GM12892 (cell line): ENCODE results near the gene PHF21B.
"Not testable (repeated sequence)": the region's sequence is repeated elsewhere in the genome, so short reads cannot be mapped to it uniquely, and the experiment has no call there.

Source experiments
- DNase-seq: peaks from one replicate; pipeline ENCODE4 v3.0.0; 2011; ENCODE audit not compliant: insufficient read length
- FAIRE-seq: peaks from 2 replicates; lab custom pipeline; 2011; peaks lifted over from hg19 to GRCh38; lab: Jason Lieb, UNC
- POLR2A ChIP-seq: IDR thresholded peaks from 2 replicates; pipeline ENCODE4 v1.6.1; 2011; ENCODE audit warnings: low read depth, low read length, control low read depth
- POLR2AphosphoS5 ChIP-seq: IDR thresholded peaks from 2 replicates; pipeline ENCODE4 v1.6.1; 2011; ENCODE audit warnings: low read depth, low read length, control low read depth
- TAF1 ChIP-seq: IDR thresholded peaks from 2 replicates; pipeline ENCODE4 v1.6.1; 2011; ENCODE audit warnings: low read depth, mild to moderate bottlenecking, control low read depth, low read length, borderline replicate concordance

Gene PHF21B

DNA sequence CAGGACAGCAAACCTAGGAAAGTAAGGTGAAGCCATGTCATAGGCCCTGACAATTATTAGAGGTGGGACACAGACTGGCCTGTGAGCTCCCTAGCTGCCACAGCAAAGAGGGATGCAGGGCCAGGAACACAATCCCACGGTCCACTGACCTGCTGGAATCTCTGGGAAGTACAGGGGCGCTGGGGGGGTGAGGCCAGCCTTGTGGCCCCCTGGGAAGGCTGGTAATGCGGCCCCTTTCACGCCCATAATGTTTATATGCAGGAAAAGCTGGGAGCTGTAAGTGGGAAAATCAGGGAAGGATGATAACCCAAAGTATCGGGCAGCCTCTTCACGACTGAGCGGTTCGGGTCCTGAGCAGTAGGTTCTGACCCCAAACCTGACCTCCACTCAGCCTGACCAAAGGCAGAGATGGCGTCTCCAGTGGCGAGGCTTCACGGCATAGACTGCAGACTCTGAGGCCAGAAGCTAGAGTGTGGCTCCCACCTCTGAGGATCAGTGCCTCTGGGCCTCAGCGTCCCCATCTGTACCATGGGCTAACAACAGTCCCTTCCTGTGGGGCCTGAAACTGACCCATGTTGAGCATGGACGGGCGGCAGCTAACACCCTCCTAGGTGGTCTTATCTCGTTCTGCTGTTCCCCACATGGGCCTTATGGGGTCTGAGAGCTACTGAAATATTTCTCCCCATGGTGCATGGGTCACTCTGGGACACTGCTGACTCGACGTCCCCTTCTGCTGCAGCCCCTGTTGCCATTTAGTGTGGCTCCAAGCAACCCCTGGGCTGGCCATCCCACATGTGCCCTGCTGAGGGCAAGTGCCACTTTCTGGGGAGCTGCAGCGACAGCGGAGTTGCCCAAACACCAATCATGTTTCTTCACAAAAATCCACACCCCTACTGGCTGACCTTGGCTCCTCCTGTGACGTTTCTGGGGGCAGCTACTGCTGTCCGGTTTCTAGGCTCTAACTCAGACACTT lies 101.8 kb downstream of the PHF21B start:
- FAIRE-seq (no peak), DNase-seq (no peak)
- TF ChIP-seq POLR2AphosphoS5 (no peak), POLR2A (no peak), TAF1 (no peak)

DNA sequence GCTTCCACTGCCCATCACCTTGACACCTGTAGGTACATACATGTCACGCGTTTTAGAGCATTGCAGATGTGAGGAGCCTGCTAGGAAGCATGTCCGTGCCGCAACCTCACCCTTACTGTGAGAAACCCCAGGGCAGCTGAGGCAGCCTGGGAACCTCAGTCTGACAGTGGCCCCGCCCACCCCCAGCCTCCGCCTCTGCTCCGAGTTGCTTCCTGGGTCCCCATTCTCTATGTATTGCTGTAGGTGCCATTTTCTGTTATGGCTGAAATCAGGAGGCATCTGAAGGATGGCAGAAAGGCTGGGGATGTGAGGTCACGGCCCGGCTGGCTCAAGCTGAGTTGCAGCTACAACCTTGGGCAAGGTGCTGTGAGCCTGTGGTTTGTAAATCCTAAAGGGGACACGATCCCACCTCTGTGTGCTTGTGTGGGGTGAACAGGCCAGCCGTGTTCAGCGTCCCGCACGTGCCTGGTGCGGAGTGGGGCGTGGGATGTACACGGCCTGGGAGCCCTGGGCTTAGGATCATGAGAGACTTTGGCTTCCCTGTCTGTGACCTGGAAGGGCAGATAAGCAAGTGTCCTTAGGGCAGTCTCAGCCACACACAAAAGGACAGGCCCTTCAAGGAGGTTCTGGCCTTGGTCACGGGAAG lies 102.7 kb downstream of the PHF21B start:
- DNase-seq (no peak), FAIRE-seq (no peak)
- TF ChIP-seq TAF1 (no peak), POLR2A (no peak), POLR2AphosphoS5 (no peak)

DNA sequence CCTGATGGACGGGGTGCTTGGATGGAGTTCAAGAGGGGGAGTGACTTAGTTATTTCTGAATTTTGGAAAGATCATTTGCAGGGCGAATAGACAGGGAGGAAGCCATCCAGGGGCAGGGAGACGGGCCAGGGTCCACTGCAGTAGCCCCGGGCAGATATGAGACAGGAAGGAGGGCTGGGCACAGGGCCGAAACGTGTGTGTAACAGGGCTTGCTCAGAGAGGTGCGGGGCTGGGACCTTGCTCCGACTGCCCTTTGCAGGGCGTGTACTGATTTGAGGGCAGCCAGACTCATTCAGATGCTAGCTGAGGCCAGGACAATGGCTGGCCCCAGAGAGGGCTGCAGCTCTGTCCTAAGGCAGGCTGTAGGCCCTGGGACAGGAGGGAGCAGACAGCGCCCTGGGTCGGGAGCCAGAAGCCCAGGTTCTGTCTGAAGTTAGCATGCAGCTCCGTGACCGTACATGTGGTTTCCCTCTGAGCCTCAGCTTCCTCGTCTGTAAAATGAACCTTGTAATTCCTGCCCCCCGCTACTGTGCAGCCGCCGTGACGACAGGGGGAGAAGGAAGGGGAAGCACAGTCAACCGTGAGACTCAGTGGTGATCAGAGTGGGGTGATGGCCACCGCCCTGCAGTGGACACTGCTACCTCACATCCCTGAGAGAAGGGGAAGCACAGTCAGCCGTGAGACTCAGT lies 103.4 kb downstream of the PHF21B start:
- DNase-seq (no peak), FAIRE-seq (no peak)
- TF ChIP-seq POLR2AphosphoS5: no peak
- no peak for TF ChIP-seq TAF1
- TF ChIP-seq POLR2A: no peak

DNA sequence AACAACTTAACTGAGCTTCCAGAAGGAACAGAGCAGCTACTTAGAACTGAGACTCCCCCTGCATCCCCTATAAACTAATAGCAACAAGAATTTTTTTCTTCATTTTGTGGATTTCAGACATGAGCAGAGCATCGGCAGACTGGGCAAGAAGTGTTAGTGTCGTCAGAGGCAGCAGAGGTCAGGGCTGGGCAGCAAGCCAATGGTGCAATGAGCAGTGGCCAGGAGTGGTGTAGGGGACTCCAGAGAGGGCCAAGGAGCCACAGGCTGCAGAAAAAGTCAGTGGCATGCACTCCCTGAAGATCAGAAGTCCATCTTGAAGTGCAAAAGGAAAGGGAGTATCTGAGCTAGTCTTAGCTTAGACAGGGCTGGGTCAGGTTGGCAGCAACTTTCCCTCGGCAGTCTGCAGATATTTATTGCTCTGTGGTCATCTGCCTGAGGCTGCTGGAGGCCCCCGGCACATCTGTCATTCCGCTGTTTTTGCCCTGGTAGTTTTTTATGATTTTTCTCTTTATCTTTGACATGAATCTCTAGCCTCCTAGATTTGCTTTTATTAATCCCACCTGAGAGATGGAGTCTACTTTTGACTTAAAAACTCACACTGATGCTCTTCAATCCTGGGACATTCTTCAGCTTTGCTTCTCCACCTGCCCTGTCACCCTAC lies 105.2 kb downstream of the PHF21B start:
- DNase-seq, FAIRE-seq: not testable (repeated sequence)

DNA sequence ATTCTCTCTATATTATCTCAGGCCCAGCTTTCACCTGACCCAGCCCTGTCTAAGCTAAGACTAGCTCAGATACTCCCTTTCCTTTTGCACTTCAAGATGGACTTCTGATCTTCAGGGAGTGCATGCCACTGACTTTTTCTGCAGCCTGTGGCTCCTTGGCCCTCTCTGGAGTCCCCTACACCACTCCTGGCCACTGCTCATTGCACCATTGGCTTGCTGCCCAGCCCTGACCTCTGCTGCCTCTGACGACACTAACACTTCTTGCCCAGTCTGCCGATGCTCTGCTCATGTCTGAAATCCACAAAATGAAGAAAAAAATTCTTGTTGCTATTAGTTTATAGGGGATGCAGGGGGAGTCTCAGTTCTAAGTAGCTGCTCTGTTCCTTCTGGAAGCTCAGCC lies 106.6 kb downstream of the PHF21B start:
- not testable (repeated sequence) for DNase-seq
- peak; percentile 44 for FAIRE-seq

DNA sequence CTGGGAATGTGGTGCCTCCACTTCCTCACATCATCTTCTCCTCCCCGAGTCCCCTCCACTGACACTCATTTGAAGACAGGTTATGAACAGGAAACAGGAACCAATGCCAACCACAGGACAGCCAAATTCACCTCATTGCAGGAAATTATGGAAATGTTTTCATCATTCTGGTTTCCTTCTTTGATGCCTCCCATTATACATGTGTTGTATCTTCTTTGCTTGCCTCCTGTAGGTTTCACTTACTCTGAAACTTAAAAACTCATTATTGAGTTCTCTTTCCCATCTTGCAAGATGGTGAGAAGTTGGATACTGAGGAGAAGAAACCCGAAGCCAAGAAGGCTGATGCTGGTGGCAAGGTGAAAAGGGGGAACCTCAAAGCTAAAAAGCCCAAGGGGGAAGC lies 108.5 kb downstream of the PHF21B start:
- DNase-seq: no peak
- no peak for FAIRE-seq
- TF ChIP-seq POLR2A (no peak), POLR2AphosphoS5 (no peak)

DNA sequence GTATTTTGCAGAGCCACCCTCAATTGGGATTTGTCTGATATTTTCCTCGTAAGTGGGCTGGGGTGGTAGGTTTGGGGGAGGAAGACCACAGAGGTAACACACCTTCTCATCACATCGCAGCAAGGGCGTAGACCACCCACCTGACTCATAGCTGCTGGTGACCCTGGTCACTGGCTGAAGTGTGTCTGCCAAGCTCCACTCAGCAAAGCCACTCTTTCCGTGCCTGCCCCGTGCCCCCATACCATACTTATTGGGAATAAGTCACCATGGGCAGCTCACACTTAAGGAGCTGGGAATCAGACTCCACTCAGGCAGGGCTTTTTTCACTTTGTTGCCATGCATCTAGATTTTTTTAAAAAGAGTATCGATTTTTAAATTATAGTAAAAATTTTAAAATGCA lies 111.6 kb downstream of the PHF21B start:
- FAIRE-seq (no peak), DNase-seq (no peak)
- TF ChIP-seq POLR2A (no peak), POLR2AphosphoS5 (no peak), TAF1 (no peak)

DNA sequence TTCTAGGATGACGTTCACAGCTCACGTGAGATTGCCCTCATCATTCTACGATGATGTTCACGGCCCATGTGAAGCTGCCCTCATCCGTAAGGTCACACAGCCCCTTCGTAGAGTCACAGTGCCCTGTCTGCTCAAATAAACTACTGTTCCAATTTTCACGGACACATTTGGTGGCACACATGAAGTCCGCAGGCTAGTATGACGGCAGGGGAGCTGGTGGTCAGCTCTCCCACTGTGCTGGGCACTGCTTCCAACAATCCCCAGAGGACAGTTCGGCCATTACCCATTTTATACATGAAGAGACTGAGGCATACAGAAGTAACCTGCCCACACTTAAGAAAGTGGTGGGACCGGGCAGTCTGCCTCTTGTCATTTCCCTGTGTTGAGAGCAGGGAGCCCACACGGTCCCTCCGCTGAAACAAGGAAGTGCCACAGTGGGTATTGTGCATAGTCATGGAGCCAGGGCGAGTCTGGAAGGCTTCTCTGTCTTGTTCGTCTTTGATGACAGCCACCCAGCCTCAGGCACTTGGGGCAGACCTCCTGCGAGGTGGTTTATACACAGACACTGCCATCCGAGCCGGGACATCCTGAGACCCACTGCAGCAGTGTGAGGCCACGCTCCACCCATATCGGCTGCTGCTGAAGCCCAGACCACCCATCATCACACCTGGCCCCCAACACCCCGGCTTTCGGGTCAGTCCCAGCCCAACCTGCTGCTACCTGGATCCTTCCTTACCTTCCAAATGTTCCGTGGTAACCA lies 114.3 kb downstream of the PHF21B start:
- DNase-seq (no peak), FAIRE-seq (no peak)
- TF ChIP-seq TAF1 (no peak), POLR2A (no peak), POLR2AphosphoS5 (no peak)

DNA sequence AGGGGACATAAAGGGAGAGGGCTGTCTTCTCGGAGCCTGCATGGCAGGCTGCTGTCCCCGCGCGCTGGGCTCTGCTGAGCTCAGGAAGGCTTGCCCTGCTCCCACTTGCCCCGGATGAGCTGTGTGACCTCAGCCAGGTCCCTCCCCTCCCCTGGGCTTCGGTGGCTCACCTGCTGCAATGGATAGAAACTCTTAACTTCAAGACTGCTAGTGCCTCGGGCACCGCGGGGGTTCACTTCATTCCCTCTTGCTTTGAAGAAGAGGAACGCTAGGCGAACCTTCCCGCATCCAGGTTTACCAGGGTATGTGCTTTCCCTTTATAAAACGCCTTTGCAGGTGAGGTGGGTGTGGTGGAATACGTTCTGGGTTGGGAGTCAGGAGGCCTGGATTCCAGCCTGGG lies 115.0 kb downstream of the PHF21B start:
- DNase-seq (no peak), FAIRE-seq (no peak)
- no peak for TF ChIP-seq POLR2AphosphoS5
- TF ChIP-seq TAF1: no peak
- no peak for TF ChIP-seq POLR2A

DNA sequence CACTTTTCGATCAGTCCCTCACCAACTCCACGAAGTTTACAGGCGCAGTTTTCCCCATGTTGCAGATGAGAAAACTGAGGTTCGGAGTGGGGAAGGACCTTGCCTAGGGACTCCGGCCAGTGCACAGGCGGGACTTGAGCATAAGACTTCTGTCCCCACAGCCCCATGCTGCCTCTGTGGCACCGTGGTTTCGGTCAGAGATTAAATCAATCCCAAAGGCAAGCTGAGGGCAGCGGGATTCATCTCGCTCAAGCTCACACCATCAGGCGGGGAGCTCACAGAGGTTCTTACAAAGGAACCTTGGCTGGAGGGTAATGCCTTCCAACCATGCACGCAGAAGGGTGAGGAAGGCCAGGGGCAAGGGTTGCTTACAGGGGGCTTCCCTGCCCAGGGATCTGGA lies 115.5 kb downstream of the PHF21B start:
- DNase-seq (no peak), FAIRE-seq (no peak)
- TF ChIP-seq TAF1: no peak
- no peak for TF ChIP-seq POLR2A
- TF ChIP-seq POLR2AphosphoS5: no peak

DNA sequence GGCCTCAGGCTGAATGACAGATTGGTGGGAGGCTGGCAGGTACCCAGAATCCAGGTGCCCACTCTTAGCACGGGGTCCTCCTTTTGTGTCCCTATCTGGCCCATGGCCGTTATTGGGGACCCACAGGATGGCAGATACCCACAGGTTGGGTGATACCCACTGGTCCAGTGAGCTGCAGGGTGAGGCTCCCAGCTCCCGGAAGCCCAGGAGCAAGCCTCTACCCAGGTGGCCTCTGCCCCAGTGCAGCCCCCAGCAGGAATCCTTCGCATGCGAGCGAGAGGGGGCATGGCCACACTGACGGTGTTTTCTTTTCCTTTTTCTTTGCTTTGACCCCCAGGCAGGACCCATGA lies 116.1 kb downstream of the PHF21B start:
- FAIRE-seq (no peak), DNase-seq (no peak)
- TF ChIP-seq TAF1 (no peak), POLR2A (no peak), POLR2AphosphoS5 (no peak)
